ENCODE results near the gene CEP85.

DNA sequence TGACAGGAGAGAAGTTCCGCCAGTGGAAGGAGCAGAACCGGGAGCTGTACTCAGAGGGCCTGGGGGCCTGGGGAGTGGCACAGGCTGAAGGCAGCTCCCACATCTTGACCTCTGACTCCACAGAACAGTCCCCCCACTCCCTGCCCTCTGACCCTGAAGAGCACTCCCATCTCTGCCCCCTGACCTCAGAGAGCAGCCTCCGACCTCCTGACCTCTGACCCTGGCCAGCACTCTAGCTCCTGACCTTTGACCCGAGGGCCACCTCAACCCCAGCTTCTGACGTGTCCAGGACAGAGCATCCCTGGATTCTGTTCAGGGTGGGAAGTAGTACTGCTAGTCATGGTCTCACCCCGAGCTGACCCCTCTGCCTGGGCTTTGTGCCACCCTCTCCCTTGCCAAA lies 44.7 kb upstream of the CEP85 start:
- TF ChIP-seq, protein P1, sequence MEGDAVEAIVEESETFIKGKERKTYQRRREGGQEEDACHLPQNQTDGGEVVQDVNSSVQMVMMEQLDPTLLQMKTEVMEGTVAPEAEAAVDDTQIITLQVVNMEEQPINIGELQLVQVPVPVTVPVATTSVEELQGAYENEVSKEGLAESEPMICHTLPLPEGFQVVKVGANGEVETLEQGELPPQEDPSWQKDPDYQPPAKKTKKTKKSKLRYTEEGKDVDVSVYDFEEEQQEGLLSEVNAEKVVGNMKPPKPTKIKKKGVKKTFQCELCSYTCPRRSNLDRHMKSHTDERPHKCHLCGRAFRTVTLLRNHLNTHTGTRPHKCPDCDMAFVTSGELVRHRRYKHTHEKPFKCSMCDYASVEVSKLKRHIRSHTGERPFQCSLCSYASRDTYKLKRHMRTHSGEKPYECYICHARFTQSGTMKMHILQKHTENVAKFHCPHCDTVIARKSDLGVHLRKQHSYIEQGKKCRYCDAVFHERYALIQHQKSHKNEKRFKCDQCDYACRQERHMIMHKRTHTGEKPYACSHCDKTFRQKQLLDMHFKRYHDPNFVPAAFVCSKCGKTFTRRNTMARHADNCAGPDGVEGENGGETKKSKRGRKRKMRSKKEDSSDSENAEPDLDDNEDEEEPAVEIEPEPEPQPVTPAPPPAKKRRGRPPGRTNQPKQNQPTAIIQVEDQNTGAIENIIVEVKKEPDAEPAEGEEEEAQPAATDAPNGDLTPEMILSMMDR (conservative IDR thresholded peaks at IDR 0.05 in 1 of 2, IDR thresholded peaks at IDR 0.05 in 1 of 2; ENCODE audit: extremely low read depth in 1 of 2, insufficient read depth in 1 of 2, low read depth in 1 of 2, low read length in 2 of 2) = no peak
- no peak for TF ChIP-seq EZH2 (IDR thresholded peaks at IDR 0.05; ENCODE audit: borderline replicate concordance, low read length)

All from mammary epithelial cell (primary cell).